NCI-H2081 treated with DMSO at 0.1 percent for 48 hours (cell line): ENCODE measurements around the gene TNC.

ENCODE experiments used
- DNase-seq: peaks from one replicate; lab custom pipeline; 2025; lab: John Stamatoyannopoulos, UW

TNC gene

GRCh38 chr9:115050002-115050490 lies 67.9 kb downstream of the TNC start:
- DNase-seq, result no peak

DNA sequence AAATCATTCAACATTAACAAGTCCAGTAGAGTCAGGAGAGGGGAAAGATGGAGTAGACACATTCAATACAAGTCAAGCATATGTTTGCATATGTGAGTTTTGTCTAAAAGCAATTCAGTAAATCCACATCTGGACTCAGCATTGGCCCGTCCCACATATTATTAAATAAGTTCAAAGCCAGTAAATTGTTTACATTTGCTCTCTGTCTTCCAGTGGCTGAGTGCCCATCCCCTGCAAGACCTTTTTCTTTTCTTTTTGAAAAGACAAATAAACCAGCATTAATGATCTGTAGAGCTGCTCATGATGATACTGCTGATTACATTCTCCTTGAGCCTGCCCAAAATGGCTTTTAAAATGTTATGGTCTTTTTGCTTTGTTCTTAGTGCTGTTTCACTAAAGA lies 71.1 kb downstream of the TNC start:
- no peak for DNase-seq

DNA sequence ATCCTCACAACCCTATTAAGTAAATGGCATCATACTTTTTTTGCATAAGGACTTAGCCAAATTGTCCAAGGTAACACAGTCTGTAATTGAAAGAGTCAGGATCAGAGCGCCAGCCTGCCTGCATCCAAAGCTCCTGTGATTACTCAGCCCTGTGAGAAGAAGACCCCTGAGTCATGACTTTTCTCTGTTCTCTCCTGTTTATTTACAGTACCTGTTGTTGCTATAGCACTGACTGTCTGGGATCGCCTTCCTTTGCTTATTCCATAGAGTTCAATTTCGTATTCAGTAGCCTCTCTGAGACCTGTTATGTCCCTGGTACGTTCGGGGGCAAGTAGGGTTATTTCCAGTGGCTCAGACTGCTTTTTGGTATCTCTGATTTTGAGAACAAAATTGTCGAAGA lies 71.8 kb downstream of the TNC start:
- no peak for DNase-seq

DNA sequence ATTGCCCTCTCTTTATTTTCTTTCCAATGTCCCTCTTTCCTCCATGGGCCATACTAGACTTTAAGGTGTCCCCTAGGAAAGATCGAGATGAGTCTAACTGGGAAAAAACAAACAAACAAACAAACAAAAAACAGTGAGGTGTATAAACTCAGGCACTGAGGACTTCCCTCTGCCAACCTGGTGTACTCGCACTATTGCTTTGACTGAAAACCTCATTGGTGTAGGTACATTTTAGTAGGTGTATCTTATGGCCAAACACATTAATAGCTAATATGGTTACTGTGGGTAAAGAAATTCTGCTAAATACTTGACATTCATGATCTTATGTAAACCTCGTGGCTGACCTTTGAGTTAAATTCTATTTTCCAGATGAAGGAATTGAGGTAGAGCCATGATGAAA lies 74.3 kb downstream of the TNC start:
- no peak for DNase-seq

GRCh38 chr9:115042781-115043509 lies 75.0 kb downstream of the TNC start:
- DNase-seq, result no peak

DNA sequence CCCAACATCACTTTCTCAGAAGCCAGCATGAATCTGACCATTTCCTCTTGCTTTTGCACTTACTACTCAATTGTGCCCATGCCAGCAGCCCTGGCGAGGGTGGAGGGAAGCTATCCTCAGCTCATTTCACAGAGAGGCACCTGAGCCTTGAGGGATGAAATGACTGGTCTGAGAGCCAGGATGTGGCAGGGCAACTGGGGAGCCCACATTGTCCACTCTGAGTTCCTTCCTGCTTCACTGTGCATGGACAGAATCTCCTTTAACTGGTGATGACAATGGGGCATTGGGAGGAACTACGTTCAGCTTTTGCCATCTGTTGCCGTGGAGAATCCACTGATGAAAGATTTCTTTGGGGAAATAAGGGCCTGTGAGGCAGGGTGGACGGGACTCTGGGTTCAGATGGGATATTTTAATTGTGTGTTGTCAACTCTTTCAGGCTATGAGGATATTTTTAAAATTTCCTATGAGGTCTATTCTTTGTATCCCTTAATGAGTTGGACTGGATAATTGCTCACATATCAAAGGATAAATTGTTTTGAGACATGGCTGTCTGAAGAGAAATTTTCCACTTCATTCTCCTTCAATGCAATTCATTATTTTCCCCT lies 78.3 kb downstream of the TNC start:
- DNase-seq, result no peak

- DNase-seq, result no peak
Measured at GRCh38 chr9:115038178-115038577, 79.8 kb downstream of the TNC start.

DNA sequence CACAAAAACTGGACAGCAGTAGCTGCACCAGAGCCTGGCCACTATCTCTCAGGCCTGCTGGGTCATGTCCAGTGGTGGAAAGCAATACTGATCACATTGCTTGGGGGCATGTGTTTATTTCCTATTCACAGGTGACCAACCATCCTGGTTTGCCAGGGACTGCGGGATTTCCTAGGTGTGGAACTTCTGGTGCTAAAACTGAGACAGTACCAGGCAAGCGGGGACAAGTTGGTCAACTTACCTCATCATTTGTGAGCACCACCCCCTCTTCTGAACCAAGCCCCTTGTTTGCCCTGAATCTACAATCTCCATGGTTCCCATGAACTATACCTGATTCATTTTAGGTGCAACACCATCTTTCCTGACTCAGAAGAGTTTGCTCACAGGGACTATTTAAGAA lies 81.3 kb downstream of the TNC start:
- DNase-seq, result no peak

DNA sequence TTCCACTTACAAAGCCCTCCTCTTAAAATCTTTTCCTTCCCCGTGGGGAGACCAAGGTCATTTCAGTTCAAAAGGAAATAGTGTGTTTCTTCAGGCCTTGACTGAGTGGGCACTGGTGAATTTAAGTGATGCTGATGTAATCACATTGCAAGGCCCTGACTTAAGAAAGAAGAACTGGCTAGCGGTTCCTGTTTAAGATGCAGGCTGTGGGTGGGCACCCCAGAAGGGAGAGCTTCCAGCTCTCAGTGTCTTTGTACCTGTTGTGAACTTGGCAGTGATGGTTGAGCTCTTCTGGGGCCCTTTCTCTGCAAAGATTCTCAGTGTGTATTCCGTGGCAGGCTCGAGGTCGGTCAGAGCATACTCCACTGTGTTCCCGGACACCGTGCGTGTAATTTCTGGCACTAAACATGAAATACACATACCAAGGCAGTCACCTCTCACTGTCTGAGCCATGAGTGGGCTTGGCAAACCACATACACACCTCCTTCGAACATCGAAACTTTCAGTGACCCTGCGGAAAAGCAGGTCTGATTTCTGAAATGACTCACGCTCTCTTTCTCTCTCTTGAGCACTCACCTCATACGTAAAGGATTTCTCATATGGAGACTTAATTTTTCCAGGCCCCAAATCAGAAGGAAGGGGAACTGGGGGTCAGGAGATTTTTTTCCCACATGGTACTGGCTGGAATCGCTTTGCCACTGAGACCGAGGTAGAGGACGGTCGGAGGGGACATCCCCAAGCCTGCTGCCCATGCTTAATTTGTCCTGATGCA lies 81.9 kb downstream of the TNC start:
- no peak for DNase-seq

DNA sequence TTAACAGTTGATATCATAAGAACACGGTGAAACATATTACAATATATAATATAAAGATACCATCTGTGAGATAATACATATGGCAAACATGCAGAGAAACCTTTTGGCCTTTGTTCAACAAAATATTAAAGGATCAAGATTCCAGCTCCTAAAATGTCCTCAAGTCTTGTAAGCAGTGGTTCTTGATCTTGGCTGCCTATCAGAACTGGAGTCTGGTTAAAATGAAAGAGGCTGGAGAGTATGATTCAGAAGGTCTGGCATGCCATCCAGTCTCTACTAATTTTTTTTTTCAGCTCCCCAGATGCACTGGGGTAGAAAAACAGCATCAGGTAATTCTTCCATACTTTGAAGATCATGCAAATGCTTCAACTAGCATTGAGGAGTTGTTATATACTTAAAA lies 83.2 kb downstream of the TNC start:
- no peak for DNase-seq

GRCh38 chr9:115033800-115034199 lies 84.2 kb downstream of the TNC start:
- no peak for DNase-seq

DNA sequence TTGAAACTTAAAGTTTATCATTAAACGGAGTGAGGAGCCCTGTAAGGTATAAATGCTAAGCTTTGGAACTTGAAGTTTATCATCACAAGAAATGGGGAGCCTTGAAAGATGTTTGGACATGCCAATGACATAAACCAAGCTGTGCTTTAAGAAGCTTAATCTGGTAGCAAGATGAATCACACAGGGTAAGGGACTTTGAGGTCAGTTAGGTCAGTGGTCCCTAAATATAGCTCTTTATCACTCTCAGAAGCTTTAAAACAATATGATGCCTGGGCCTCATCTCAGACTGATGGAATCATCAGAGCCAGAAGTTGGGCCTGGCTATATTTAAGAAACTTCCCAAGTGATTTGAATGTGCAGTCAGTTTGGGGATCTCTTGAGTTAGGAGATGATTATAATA lies 85.7 kb downstream of the TNC start:
- DNase-seq, result no peak

GRCh38 chr9:115030006-115030405 lies 88.0 kb downstream of the TNC start:
- no peak for DNase-seq

DNA sequence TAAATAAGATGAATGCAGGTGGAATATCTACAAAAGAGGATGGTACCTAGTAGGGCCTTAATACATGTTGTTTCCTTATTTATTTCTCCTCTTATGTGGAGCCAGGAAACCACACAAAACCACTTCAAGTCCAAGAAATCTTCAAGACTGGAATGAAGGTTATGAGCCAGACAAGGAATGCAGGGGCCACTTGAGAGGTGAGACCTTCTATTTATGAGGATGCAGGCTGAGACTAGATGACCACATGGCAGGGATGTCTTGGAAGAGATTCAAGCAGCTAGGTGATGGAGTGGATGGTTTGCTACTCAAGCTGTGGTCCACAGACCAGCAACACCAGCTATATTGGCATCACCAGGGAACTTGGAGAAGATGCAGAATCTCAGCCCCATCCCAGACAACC lies 92.2 kb downstream of the TNC start:
- no peak for DNase-seq

GRCh38 chr9:115024925-115025535 lies 92.9 kb downstream of the TNC start:
- no peak for DNase-seq

GRCh38 chr9:115022760-115023434 lies 95.1 kb downstream of the TNC start:
- DNase-seq, result no peak

GRCh38 chr9:115018547-115019435 lies 99.2 kb downstream of the TNC start:
- DNase-seq, result no peak

DNA sequence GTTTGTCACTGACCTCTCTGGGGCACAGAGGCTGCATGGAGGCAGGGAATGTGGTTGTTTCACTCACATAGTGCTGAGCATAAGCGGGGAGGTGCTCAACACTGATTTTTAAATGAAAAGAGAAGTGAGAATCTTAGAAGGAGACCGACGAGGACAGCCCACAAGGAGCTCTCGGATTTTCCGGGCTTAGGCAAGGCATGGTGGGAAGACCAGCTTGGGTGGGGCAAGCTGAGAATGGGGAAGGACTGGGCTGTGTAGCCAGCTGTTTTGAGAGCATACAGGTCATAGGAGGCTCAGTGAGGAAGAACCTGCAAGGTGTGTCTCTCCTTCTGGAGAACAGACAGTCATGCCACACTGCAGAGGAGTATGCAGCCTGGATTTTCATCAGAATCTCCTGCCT lies 101.6 kb downstream of the TNC start:
- DNase-seq, result no peak

- no peak for DNase-seq
Measured at GRCh38 chr9:115015018-115015635, 102.8 kb downstream of the TNC start.

- DNase-seq, result no peak
Measured at GRCh38 chr9:115014438-115014837, 103.5 kb downstream of the TNC start.

DNA sequence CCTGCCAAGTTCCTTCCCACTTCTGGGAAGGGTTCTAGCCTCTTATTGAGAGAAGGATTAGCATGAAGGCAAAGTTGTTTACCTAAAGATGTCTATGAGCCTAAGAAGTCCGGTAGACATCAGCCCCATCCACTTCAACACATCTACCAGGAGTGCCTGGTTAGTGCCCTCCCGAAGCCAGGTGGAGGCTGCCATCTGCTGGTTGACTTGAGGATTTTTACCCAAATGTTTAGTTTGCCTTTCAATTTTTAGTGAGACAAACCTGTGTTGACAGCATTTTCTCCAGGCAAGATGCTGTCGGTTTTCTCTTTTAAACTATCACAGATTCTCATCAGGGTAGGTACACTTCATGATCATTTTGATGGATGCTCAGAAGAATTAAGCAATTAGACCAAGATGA lies 104.0 kb downstream of the TNC start:
- peak; percentile 29 for DNase-seq
